Measurements from ENCODE around the gene SPRED1.

GRCh38 chr15:38225381-38225780, 27.3 kb upstream of the SPRED1 start:
- TF ChIP-seq POLR2A (IDR thresholded peaks at IDR 0.05) (no peak), CTCF (IDR thresholded peaks at IDR 0.05) (no peak)

Measured in heart left ventricle (tissue), 13 donors.